ENCODE data around the gene RBBP6.

DNA sequence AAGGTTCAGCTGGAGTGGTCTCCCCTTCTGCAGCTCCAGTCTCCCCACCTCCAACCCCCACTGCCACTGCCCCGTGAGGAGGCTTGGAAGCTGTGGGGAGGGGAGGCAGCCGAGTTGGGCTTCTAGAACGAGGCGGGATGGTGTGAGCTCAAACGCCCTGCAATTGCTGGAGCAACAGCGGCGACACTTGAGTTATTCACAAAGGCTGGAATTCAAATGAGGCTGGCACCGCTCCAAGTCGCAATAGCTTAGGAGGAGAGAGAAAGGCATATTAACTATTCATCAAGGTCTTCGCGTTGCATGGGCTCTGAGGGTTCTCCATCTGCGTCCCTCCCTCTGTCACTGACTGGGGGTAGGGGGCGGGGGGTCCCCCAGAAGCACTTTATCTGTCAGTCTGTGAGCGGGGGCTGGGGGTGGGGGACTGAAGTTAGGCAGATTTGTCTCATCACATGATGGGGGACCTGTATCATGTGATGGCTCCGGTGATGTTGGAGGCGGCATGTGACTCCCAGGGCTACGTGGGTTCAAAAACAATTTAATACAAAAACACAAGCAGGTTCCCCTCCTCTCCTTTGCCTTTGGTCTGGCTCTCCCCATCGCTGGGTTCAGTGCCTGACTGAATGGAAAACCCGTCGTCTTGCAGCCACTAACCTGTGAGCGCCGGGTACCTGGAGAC lies 70.5 kb downstream of the RBBP6 start:
- TF ChIP-seq EP300 (IDR thresholded peaks at IDR 0.05) (no peak), POLR2A (IDR thresholded peaks at IDR 0.05) (no peak)
- TF ChIP-seq, protein P1, sequence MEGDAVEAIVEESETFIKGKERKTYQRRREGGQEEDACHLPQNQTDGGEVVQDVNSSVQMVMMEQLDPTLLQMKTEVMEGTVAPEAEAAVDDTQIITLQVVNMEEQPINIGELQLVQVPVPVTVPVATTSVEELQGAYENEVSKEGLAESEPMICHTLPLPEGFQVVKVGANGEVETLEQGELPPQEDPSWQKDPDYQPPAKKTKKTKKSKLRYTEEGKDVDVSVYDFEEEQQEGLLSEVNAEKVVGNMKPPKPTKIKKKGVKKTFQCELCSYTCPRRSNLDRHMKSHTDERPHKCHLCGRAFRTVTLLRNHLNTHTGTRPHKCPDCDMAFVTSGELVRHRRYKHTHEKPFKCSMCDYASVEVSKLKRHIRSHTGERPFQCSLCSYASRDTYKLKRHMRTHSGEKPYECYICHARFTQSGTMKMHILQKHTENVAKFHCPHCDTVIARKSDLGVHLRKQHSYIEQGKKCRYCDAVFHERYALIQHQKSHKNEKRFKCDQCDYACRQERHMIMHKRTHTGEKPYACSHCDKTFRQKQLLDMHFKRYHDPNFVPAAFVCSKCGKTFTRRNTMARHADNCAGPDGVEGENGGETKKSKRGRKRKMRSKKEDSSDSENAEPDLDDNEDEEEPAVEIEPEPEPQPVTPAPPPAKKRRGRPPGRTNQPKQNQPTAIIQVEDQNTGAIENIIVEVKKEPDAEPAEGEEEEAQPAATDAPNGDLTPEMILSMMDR (IDR thresholded peaks at IDR 0.05), result no peak

All from tibial nerve (tissue), 4 donors.